ENCODE data around the gene AS3MT. TPM values are rescaled to one million over a fixed set of nuclear protein-coding genes. Genes with fewer than 3 reads are reported as not detected.
A peak's percentile ranks its signal among the peaks of the same experiment; 100 is the strongest.

AS3MT gene
- total RNA-seq, 2 donors from 2014 or later: 11.7 to 17.3 TPM

DNA sequence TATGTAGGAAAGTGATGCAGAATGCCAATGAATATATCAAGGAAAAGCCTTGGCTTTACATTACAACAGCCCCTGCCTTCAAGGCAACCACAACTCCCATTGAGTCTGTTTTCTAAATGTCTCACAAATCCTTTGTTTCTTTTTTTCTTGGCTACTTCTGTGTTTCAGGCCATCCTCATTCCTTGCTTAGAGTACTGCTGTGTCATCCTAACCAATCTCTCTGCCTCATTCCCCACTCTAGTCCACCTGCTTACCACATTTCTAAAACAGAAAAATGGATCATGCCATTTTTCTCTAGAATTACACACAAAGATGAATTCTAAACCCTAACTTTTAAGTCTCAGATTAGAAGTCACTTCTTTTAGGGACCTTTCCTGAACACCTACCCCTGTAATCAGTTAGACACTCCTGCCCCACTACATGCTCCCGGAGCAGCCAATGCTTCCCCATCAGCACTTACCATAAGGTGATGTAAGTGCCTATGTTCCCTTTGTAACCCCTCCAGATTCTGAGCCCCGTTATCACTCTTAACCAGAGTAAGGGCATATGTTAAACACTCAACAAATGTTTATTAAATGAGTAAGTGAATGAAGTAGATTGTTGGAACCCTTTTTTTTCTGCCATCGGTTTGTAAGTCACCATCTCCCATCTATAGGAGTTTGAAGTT is 12.4 kb upstream of the AS3MT start:
- Histone ChIP-seq H3K9me3 (no peaks in the 10 kb centered on the region), H3K27me3 (no peaks in the 10 kb centered on the region), H3K4me3 (no peak overlapping the region), H3K4me1 (peaks cover 0 to 18% of the 10 kb centered on the region in 2 donors), H3K27ac (peak overlapping the region in 1 of 2 donors; percentile 65), H3K36me3 (peaks cover 12% of the 10 kb centered on the region)
- no peak for DNase-seq (ENCODE audit: low spot score)
- TF ChIP-seq, protein P1, sequence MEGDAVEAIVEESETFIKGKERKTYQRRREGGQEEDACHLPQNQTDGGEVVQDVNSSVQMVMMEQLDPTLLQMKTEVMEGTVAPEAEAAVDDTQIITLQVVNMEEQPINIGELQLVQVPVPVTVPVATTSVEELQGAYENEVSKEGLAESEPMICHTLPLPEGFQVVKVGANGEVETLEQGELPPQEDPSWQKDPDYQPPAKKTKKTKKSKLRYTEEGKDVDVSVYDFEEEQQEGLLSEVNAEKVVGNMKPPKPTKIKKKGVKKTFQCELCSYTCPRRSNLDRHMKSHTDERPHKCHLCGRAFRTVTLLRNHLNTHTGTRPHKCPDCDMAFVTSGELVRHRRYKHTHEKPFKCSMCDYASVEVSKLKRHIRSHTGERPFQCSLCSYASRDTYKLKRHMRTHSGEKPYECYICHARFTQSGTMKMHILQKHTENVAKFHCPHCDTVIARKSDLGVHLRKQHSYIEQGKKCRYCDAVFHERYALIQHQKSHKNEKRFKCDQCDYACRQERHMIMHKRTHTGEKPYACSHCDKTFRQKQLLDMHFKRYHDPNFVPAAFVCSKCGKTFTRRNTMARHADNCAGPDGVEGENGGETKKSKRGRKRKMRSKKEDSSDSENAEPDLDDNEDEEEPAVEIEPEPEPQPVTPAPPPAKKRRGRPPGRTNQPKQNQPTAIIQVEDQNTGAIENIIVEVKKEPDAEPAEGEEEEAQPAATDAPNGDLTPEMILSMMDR (IDR thresholded peaks at IDR 0.05): no peak

DNA sequence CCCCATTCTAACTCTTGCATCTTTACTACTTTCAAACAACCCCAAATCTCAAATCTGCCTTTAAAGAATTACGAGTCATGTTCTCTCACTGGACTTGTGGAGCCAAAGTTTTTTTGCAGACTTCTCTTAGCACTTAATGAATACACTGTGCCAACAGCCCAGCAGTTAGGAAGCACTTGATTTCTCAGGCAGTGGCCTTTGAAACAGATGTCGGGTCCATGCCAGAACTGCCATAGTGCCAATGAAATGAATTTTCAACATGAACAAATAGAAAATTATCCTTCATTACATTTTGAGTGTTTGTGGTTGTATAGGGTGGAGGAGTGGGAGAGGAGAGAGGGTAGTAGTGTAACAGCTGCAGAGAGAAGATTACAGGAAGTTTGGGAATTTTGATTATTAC is 9.4 kb upstream of the AS3MT start:
- Histone ChIP-seq H3K36me3 (peaks cover 23% of the 10 kb centered on the region), H3K27me3 (no peaks in the 10 kb centered on the region), H3K27ac (peak overlapping the region; percentile 14 to 22), H3K9me3 (no peaks in the 10 kb centered on the region), H3K4me1 (peaks cover 0 to 14% of the 10 kb centered on the region in 2 donors), H3K4me3 (no peak overlapping the region)
- no peak for DNase-seq (ENCODE audit: low spot score)
- TF ChIP-seq, protein P1 (IDR thresholded peaks at IDR 0.05): no peak

DNA sequence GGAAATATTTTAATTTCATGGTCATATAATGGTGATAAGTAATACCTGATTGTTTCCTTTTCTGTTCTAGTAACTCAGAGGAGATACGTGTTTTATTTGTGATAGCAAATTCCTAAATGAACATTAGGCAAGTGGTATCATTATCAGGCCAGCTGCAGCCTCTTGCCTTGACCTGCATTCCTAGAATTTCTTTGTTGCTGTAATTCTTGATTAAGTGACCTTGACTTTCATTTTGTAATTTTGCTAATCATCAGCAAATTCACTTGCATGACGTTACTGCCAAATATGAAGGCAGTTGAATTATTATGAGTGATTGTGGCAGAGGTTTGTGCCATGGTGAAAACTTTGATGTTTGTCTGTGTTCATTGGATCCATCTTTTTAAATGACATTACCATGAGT is 5.6 kb upstream of the AS3MT start:
- H3K27ac ChIP-seq: no peak overlapping the region

DNA sequence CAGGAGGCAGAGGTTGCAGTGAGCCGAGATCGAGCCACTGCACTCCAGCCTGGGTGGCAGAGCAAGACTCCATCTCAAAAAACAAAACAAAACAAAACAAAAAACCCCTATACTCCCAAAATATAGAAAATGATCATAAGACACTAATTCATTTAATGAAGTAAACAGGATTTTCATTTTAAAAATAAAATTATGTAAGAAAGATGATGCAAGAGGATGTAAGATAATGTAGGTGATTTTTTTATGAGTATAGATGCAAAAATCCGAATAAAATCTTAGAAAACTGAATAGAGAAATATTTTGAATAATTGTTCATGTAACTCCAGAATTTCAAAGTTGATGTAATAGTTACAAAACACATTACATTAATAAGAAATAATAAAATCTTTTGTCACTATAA is 3.6 kb upstream of the AS3MT start:
- TF ChIP-seq, protein P1 (IDR thresholded peaks at IDR 0.05): no peak
- Histone ChIP-seq H3K36me3 (peaks cover 19% of the 10 kb centered on the region), H3K27me3 (no peaks in the 10 kb centered on the region), H3K4me3 (no peak overlapping the region), H3K9me3 (no peaks in the 10 kb centered on the region), H3K27ac (no peak overlapping the region), H3K4me1 (peaks cover 0 to 17% of the 10 kb centered on the region in 2 donors)
- no peak for DNase-seq (ENCODE audit: low spot score)

More for the DNA sequence above, 5.6 kb upstream of the AS3MT start:
- no peak for DNase-seq (ENCODE audit: low spot score)
- Histone ChIP-seq H3K27me3 (no peaks in the 10 kb centered on the region), H3K36me3 (peaks cover 23% of the 10 kb centered on the region), H3K4me1 (peaks cover 0 to under 1% of the 10 kb centered on the region in 2 donors), H3K9me3 (no peaks in the 10 kb centered on the region), H3K4me3 (no peak overlapping the region)
- TF ChIP-seq, protein P1 (IDR thresholded peaks at IDR 0.05): no peak

DNA sequence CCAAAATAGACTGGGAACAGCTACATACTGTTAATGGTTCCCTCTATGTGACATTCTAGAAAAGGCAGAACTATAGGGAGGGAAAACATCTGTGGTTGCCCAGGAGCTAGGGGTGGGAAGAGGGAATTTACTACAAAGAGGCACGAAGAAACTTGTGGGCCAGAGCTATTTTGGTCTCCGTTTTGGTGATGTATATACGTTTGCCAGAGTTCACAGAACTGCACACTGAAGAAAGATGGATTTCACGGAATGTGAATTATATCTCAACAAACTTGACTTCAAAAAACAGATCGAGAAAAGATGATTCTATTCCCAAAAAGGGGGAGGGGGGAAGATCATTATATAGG is 386 bp upstream of the AS3MT start:
- Histone ChIP-seq H3K27me3 (no peaks in the 10 kb centered on the region), H3K27ac (peak overlapping the region; percentile 72 to 77), H3K4me1 (peaks cover 0 to 17% of the 10 kb centered on the region in 2 donors), H3K36me3 (no peaks in the 10 kb centered on the region), H3K4me3 (peak overlapping the region; percentile 51 to 67), H3K9me3 (no peaks in the 10 kb centered on the region)
- TF ChIP-seq, protein P1 (IDR thresholded peaks at IDR 0.05): no peak
- no peak for DNase-seq (ENCODE audit: low spot score)

DNA sequence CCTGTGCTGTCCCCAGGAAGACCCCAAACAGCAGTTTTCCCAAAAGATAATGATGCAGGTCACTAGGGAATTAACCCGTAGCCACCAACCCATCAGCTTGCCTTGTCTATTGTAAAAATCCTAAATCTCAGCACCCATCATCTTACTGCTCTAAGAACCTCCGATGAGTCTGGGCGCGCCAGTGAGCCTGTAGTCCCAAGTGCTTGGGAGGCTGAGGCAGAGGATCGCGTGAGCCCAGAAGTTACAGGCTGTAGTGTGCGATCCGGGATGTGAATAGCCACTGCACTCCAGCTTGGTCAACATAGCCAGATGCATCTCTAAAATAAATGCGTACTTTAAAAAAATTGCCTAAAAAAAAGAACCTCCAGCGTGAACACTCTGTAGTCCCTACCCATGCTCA is 951 bp downstream of the AS3MT start:
- peaks cover 0 to 17% of the 10 kb centered on the region in 2 donors for H3K4me1 ChIP-seq
- H3K27me3 ChIP-seq: no peaks in the 10 kb centered on the region
- H3K27ac ChIP-seq: peak overlapping the region; percentile 72 to 77
- DNase-seq (ENCODE audit: low spot score): no peak
- peaks cover 4% of the 10 kb centered on the region for H3K36me3 ChIP-seq
- H3K4me3 ChIP-seq: peak overlapping the region; percentile 51 to 67
- no peaks in the 10 kb centered on the region for H3K9me3 ChIP-seq
- TF ChIP-seq, protein P1 (IDR thresholded peaks at IDR 0.05): no peak

Measured in right atrium auricular region (tissue), 2 donors.